ENCODE measurements around the gene PRR5L. TPM values are rescaled to one million over a fixed set of nuclear protein-coding genes. Genes with fewer than 3 reads are reported as not detected.

PRR5L gene
- total RNA-seq, 2 donors from 2014 or later = 10.0 to 10.6 TPM

GRCh38 chr11:36268337-36268985 is 27.6 kb upstream of the PRR5L start:
- Mint-ChIP-seq H3K36me3 (ENCODE audit: low read depth) (peaks cover 24% of the 10 kb centered on the region), H3K27me3 (peaks cover 3% of the 10 kb centered on the region), H3K27ac (no peak overlapping the region), H3K4me3 (no peak overlapping the region), H3K9me3 (no peaks in the 10 kb centered on the region), H3K4me1 (no peaks in the 10 kb centered on the region)
- no peak for ATAC-seq (replicated peaks)

GRCh38 chr11:36270701-36271100 is 25.4 kb upstream of the PRR5L start:
- no peaks in the 10 kb centered on the region for H3K27me3 Mint-ChIP-seq
- H3K9me3 Mint-ChIP-seq = no peaks in the 10 kb centered on the region
- no peak overlapping the region for H3K27ac Mint-ChIP-seq
- H3K4me3 Mint-ChIP-seq = no peak overlapping the region
- peaks cover 46% of the 10 kb centered on the region for H3K36me3 Mint-ChIP-seq (ENCODE audit: low read depth)
- no peaks in the 10 kb centered on the region for H3K4me1 Mint-ChIP-seq
- ATAC-seq (replicated peaks) = no peak

GRCh38 chr11:36271794-36272407 is 24.2 kb upstream of the PRR5L start:
- H3K9me3 Mint-ChIP-seq = no peaks in the 10 kb centered on the region
- peaks cover 55% of the 10 kb centered on the region for H3K36me3 Mint-ChIP-seq (ENCODE audit: low read depth)
- no peak for ATAC-seq (replicated peaks)
- H3K4me1 Mint-ChIP-seq = no peaks in the 10 kb centered on the region
- no peak overlapping the region for H3K27ac Mint-ChIP-seq
- no peak overlapping the region for H3K4me3 Mint-ChIP-seq
- no peaks in the 10 kb centered on the region for H3K27me3 Mint-ChIP-seq

GRCh38 chr11:36273110-36273509 is 23.0 kb upstream of the PRR5L start:
- no peak overlapping the region for H3K27ac Mint-ChIP-seq
- no peaks in the 10 kb centered on the region for H3K9me3 Mint-ChIP-seq
- no peaks in the 10 kb centered on the region for H3K4me1 Mint-ChIP-seq
- H3K36me3 Mint-ChIP-seq (ENCODE audit: low read depth) = peaks cover 67% of the 10 kb centered on the region
- no peaks in the 10 kb centered on the region for H3K27me3 Mint-ChIP-seq
- no peak overlapping the region for H3K4me3 Mint-ChIP-seq
- ATAC-seq (replicated peaks) = no peak

- Mint-ChIP-seq H3K36me3 (ENCODE audit: low read depth) (peaks cover 74% of the 10 kb centered on the region), H3K4me1 (no peaks in the 10 kb centered on the region), H3K9me3 (no peaks in the 10 kb centered on the region), H3K27me3 (no peaks in the 10 kb centered on the region), H3K27ac (no peak overlapping the region), H3K4me3 (no peak overlapping the region)
- ATAC-seq (replicated peaks) = no peak
Observed at GRCh38 chr11:36274414-36274813, 21.7 kb upstream of the PRR5L start.

GRCh38 chr11:36278531-36279282 is 17.4 kb upstream of the PRR5L start:
- Mint-ChIP-seq H3K27ac (no peak overlapping the region), H3K27me3 (no peaks in the 10 kb centered on the region), H3K4me1 (peaks cover 9% of the 10 kb centered on the region), H3K9me3 (no peaks in the 10 kb centered on the region), H3K4me3 (no peak overlapping the region), H3K36me3 (ENCODE audit: low read depth) (peaks cover 61% of the 10 kb centered on the region)
- ATAC-seq (replicated peaks) = no peak

- Mint-ChIP-seq H3K4me1 (peaks cover 15% of the 10 kb centered on the region), H3K36me3 (ENCODE audit: low read depth) (peaks cover 43% of the 10 kb centered on the region), H3K4me3 (no peak overlapping the region), H3K27me3 (no peaks in the 10 kb centered on the region), H3K27ac (no peak overlapping the region), H3K9me3 (no peaks in the 10 kb centered on the region)
- no peak for ATAC-seq (replicated peaks)
Observed at GRCh38 chr11:36280531-36280930, 15.6 kb upstream of the PRR5L start.

- H3K27me3 Mint-ChIP-seq = no peaks in the 10 kb centered on the region
- peaks cover 15% of the 10 kb centered on the region for H3K4me1 Mint-ChIP-seq
- H3K36me3 Mint-ChIP-seq (ENCODE audit: low read depth) = peaks cover 33% of the 10 kb centered on the region
- H3K4me3 Mint-ChIP-seq = no peak overlapping the region
- H3K27ac Mint-ChIP-seq = no peak overlapping the region
- no peak for ATAC-seq (replicated peaks)
- no peaks in the 10 kb centered on the region for H3K9me3 Mint-ChIP-seq
Observed at GRCh38 chr11:36281850-36282249, 14.2 kb upstream of the PRR5L start.

GRCh38 chr11:36282926-36283325 is 13.2 kb upstream of the PRR5L start:
- H3K27ac Mint-ChIP-seq = no peak overlapping the region
- peaks cover 15% of the 10 kb centered on the region for H3K4me1 Mint-ChIP-seq
- no peaks in the 10 kb centered on the region for H3K27me3 Mint-ChIP-seq

GRCh38 chr11:36288442-36289225 is 7.5 kb upstream of the PRR5L start:
- Mint-ChIP-seq H3K4me1 (peaks cover 17% of the 10 kb centered on the region), H3K9me3 (no peaks in the 10 kb centered on the region), H3K4me3 (peak overlapping the region; percentile 98), H3K27ac (peak overlapping the region; percentile 98), H3K36me3 (ENCODE audit: low read depth) (no peaks in the 10 kb centered on the region), H3K27me3 (no peaks in the 10 kb centered on the region)
- ATAC-seq (replicated peaks) = no peak

More at GRCh38 chr11:36282926-36283325, 13.2 kb upstream of the PRR5L start:
- H3K4me3 Mint-ChIP-seq = no peak overlapping the region
- peaks cover 22% of the 10 kb centered on the region for H3K36me3 Mint-ChIP-seq (ENCODE audit: low read depth)
- peak; percentile 32 for ATAC-seq (replicated peaks)
- no peaks in the 10 kb centered on the region for H3K9me3 Mint-ChIP-seq

GRCh38 chr11:36289226-36289852 is 6.7 kb upstream of the PRR5L start, which contains the start of gene COMMD9:
TSS of gene COMMD9 (minus strand) at chr11:36289424. CDS start at chr11:36289412, 12 bp downstream.
- Mint-ChIP-seq H3K4me3 (peak within 1 kb of the TSS; percentile 98), H3K9me3 (no peaks in the 10 kb centered on the region), H3K27ac (peak within 1 kb of the TSS; percentile 98), H3K36me3 (ENCODE audit: low read depth) (no peaks in the 10 kb centered on the region), H3K27me3 (no peaks in the 10 kb centered on the region), H3K4me1 (peaks cover 17% of the 10 kb centered on the region)
- ATAC-seq (replicated peaks) = peak; percentile 99

- Mint-ChIP-seq H3K27ac (no peak overlapping the region), H3K36me3 (ENCODE audit: low read depth) (no peaks in the 10 kb centered on the region), H3K9me3 (no peaks in the 10 kb centered on the region), H3K4me1 (peaks cover 11% of the 10 kb centered on the region), H3K27me3 (no peaks in the 10 kb centered on the region), H3K4me3 (no peak overlapping the region)
- ATAC-seq (replicated peaks) = peak; percentile 27
Observed at GRCh38 chr11:36292311-36292722, 3.8 kb upstream of the PRR5L start.

- Mint-ChIP-seq H3K36me3 (ENCODE audit: low read depth) (no peaks in the 10 kb centered on the region), H3K9me3 (no peaks in the 10 kb centered on the region), H3K27ac (no peak overlapping the region), H3K27me3 (peaks cover 12% of the 10 kb centered on the region), H3K4me3 (no peak overlapping the region), H3K4me1 (no peaks in the 10 kb centered on the region)
- ATAC-seq (replicated peaks) = no peak
Observed at GRCh38 chr11:36296884-36297543, 926 bp downstream of the PRR5L start.
